Bronchial epithelial cell (primary cell): ENCODE results near the gene B4GAT1. TPM values are rescaled to one million over a fixed set of nuclear protein-coding genes. Genes with fewer than 3 reads are reported as not detected.

ENCODE experiments used
- DNase-seq: peaks from one replicate; pipeline ENCODE4 v3.0.0-alpha.2; 2010; ENCODE audit warnings: low read depth
- FAIRE-seq: peaks from 2 replicates; lab custom pipeline; 2011; peaks lifted over from hg19 to GRCh38; lab: Jason Lieb, UNC
- H3K27me3 ChIP-seq: 2 replicates; pipeline ENCODE4 v1.5.1; 2011; ENCODE audit warnings: low read length; ENCODE audit not compliant: control insufficient read depth, insufficient read depth
- H3K36me3 ChIP-seq: 2 replicates; pipeline ENCODE4 v1.5.1; 2011; ENCODE audit warnings: low read length; ENCODE audit not compliant: control insufficient read depth, insufficient read depth
- H3K4me3 ChIP-seq: 2 replicates; pipeline ENCODE4 v1.5.1; 2011; ENCODE audit warnings: mild to moderate bottlenecking, low read depth, low read length, control low read depth
- total RNA-seq: library from RNA; depleted of rRNA; stranded (reverse); fragments of >200 nt; gene quantifications from 2 replicates; pipeline ENCODE4 v1.2.1, GENCODE V29; 2014
- TF ChIP-seq, protein P1 (sequence below): IDR thresholded peaks from 2 replicates; pipeline ENCODE4 v1.5.1; 2011; ENCODE audit warnings: mild to moderate bottlenecking, moderate library complexity, low read length, control low read depth, inconsistent platforms; ENCODE audit not compliant: insufficient read depth, severe bottlenecking

The B4GAT1 gene
- total RNA-seq, 1 donor from 2014 or later = 10.8 TPM

DNA sequence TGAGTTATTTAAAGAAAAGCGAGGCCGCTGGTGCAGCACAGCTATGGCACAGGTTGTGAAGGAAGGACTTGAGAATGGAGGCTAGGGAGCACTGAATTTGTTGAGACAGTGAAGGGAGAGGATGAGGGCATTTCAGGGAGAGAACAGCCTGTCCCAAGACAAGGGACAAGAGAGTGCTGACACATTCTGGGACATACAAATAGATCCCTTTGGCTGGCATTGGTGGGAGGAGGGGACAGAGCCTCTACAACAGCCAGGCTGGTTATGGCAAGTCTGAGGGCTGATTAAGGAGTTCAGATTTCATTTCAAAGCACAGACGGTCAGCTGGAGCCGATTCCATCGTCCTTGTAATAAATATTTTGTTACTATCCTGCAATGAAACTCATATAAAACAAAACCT is 25.8 kb upstream of the B4GAT1 start:
- DNase-seq (no peak), FAIRE-seq (no peak)
- Histone ChIP-seq H3K36me3 (peaks cover 2% of the 10 kb centered on the region), H3K27me3 (no peaks in the 10 kb centered on the region), H3K4me3 (no peak overlapping the region)
- TF ChIP-seq, protein P1, sequence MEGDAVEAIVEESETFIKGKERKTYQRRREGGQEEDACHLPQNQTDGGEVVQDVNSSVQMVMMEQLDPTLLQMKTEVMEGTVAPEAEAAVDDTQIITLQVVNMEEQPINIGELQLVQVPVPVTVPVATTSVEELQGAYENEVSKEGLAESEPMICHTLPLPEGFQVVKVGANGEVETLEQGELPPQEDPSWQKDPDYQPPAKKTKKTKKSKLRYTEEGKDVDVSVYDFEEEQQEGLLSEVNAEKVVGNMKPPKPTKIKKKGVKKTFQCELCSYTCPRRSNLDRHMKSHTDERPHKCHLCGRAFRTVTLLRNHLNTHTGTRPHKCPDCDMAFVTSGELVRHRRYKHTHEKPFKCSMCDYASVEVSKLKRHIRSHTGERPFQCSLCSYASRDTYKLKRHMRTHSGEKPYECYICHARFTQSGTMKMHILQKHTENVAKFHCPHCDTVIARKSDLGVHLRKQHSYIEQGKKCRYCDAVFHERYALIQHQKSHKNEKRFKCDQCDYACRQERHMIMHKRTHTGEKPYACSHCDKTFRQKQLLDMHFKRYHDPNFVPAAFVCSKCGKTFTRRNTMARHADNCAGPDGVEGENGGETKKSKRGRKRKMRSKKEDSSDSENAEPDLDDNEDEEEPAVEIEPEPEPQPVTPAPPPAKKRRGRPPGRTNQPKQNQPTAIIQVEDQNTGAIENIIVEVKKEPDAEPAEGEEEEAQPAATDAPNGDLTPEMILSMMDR = no peak

DNA sequence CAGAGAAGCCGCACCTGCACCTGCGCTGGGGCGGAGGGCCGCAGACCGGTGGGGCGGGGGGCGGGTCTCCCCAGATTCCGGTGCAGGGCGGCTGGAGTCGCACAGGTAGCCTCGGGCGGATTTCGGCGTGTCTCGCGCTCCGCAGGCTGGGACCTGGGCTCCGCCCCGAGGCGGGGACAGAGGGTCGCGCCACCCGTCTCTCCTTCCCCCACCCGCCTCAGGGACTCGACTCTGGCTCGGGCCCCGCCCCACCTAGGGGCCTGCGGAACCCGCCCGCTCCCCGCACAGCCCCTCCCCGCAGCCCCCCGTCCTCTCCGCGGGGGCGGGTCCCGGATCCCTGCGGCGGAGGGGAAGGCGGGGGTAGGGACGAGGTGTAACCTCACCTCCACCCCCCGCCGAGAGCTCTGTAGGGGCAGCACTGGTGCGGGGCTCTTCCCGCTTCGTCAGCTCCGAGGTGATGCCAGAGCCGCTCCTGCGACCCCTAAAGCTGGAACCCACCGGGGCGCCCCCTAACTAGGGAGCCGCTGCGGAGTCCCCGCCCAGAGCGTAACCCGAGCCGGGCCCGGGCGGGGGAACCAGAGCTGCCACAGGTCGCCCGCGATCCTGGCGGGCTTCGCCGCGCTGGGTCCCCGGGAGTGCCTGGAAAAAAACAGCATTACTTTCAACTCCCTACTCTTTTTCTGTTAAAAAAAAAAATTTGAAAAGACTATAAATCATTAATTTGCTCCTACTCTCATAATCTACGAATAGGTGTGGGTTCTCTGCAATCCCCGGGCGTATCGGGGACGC is 24.4 kb upstream of the B4GAT1 start, which contains the start of gene SLC29A2:
SLC29A2 (minus strand) TSS at position 134 of the 789 bp plus-strand sequence. CDS start 169 bp downstream, outside the sequence.
- Histone ChIP-seq H3K4me3 (peak within 1 kb of the TSS; percentile 76), H3K36me3 (peaks cover 2% of the 10 kb centered on the region), H3K27me3 (no peaks in the 10 kb centered on the region)
- TF ChIP-seq, protein P1 = no peak
- FAIRE-seq = no peak
- DNase-seq = peak; percentile 49

DNA sequence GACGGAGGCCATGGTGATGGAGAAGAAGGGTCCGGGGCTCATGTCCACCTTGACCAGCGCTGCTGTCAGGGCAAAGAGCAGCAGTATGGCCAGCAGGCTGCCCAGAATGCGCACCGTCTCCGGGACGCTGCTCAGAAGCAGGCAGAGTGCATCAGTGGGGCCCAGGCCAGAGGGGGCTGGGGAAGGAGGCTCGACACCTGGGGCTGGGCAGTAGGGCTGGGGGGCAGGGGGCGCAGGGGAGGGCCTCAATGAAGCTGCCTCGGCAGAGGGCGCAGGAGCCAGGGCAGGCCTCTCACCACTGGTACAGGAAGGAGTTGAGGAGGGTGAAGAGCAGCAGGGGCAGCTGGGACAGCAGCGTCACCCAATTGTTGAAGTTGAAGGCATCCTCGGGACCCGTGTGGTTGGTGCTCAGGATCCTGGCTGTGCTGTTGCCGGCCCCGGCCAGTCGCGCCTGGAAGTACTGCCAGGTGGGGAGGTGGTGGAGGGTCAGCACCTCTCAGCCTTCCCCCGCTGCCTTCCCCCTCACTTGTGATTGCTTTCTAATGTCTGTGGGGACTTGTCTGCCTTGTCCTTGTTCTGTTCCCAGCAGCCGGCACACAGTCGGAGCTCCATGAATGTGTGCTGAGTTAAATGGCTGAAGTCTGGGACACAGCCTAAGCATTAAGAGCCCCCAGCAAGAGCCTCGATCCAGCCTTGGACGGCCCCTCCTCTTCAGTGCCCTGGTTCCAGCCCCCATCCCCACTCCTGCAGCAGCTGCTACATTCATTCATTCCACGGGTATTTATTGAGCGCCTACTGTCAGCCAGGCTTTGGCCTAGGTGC is 21.9 kb upstream of the B4GAT1 start:
- TF ChIP-seq, protein P1 = no peak
- DNase-seq = no peak
- Histone ChIP-seq H3K36me3 (peaks cover 2% of the 10 kb centered on the region), H3K27me3 (no peaks in the 10 kb centered on the region), H3K4me3 (no peak overlapping the region)
- FAIRE-seq = no peak

DNA sequence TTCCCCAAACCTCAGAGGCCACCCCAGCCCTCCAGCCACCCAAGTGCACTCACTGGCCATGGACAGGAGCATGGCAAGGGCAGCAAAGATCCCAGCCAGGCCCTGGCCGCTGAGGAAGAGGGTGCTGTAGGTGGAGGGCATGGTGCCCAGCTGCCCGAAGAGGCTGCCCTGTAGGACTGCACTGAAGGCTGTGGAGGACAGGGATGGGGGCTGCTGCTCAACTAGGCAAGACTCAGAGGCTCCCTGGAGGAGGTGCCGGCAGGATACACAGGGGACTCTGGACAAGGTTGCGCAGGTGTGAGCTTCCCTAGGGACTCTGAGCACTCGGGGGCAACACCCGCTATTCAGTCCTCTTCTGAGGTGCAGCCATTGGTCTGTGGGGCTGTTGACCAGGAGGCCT is 21.1 kb upstream of the B4GAT1 start:
- no peak overlapping the region for H3K4me3 ChIP-seq
- FAIRE-seq (no peak), DNase-seq (no peak)
- TF ChIP-seq, protein P1 = no peak
- peaks cover 2% of the 10 kb centered on the region for H3K36me3 ChIP-seq
- H3K27me3 ChIP-seq = no peaks in the 10 kb centered on the region

DNA sequence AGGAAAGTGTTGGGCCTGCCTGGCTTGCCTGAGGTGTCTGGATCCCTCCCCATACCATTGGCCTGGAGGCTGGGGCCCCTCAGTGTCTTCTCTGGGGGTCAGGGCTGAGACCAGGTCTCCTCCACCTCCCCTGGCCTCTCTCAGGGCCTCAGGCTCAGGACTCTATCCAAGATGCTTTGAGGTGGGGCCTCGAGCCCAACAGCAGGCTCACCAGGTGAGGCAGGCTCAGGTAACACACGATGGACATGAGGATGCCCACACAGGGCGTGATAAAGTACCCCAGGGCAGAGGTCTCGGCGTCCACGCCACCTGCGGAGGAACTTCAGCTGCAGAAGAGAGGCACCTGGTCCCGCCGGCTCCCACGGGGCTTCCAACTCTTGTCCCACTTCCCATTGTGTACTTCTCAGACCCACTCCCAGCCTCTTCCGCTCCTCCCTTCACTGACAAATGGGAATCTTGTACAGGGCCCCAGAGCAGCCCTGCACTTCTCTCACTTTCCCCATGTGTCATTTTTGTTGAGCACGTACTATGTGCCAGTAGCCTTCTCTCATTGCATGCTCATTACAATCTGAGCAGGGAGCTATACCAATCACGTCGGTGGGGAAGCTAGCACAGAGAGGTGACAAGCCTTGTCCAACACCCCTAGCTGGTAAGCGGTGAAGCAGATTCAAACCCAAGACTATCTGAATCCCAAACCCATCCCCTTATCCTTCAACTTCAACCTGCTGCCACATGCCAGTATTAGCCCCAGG is 20.3 kb upstream of the B4GAT1 start:
- TF ChIP-seq, protein P1 = no peak
- FAIRE-seq (peak; percentile 55), DNase-seq (no peak)

More for the DNA sequence above, 20.3 kb upstream of the B4GAT1 start:
- H3K36me3 ChIP-seq = peaks cover 2% of the 10 kb centered on the region
- H3K4me3 ChIP-seq = no peak overlapping the region
- no peaks in the 10 kb centered on the region for H3K27me3 ChIP-seq
